ENCODE data around the gene RNF180.
"Not testable (repeated sequence)": the region's sequence is repeated elsewhere in the genome, so short reads cannot be mapped to it uniquely, and the experiment has no call there.

Gene RNF180

GRCh38 chr5:64333886-64334285, 168.2 kb downstream of the RNF180 start:
- no peak overlapping the region for H3K9ac ChIP-seq (ENCODE audit: low read length)
- H3K27ac ChIP-seq (ENCODE audit: low read length): no peak overlapping the region
- H3K36me3 ChIP-seq (ENCODE audit: control insufficient read depth, low read depth, low read length): no peaks in the 10 kb centered on the region
- no peaks in the 10 kb centered on the region for H3K4me1 ChIP-seq (ENCODE audit: control insufficient read depth, low read depth, low read length)
- no peak overlapping the region for H3K4me3 ChIP-seq (ENCODE audit: low read length)
- H3K27me3 ChIP-seq (ENCODE audit: control insufficient read depth, insufficient read depth, low read length): no peaks in the 10 kb centered on the region
- no peaks in the 10 kb centered on the region for H3K9me3 ChIP-seq (ENCODE audit: control insufficient read depth, low read depth, low read length)

- Histone ChIP-seq H3K27ac (ENCODE audit: low read length) (no peak overlapping the region), H3K4me3 (ENCODE audit: low read length) (no peak overlapping the region), H3K36me3 (ENCODE audit: control insufficient read depth, low read depth, low read length) (no peaks in the 10 kb centered on the region), H3K9ac (ENCODE audit: low read length) (no peak overlapping the region), H3K27me3 (ENCODE audit: control insufficient read depth, insufficient read depth, low read length) (no peaks in the 10 kb centered on the region), H3K9me3 (ENCODE audit: control insufficient read depth, low read depth, low read length) (no peaks in the 10 kb centered on the region), H3K4me1 (ENCODE audit: control insufficient read depth, low read depth, low read length) (no peaks in the 10 kb centered on the region)
These were observed 174.1 kb downstream of the RNF180 start for GRCh38 chr5:64339769-64340168.

DNA sequence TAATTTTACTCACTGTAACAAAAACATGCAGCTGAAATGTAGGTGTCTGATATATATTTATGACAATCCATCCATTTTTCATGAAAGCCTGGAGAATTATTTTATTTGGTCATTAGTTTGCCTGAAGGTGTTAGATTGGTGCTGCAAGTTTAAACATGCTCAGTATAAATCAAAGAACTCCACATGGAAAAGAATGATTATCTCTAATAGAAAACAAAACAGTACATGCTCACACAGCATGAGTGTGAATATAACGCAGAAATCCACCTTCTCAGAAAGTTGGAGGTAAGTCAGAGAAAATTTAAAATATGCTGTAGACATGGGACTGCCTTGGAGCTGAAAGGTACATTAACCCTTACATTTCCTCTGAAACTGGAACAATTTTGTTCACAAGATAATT, 174.7 kb downstream of the RNF180 start:
- no peaks in the 10 kb centered on the region for H3K27me3 ChIP-seq (ENCODE audit: control insufficient read depth, insufficient read depth, low read length)
- no peaks in the 10 kb centered on the region for H3K4me1 ChIP-seq (ENCODE audit: control insufficient read depth, low read depth, low read length)
- H3K9ac ChIP-seq (ENCODE audit: low read length): no peak overlapping the region
- no peak overlapping the region for H3K4me3 ChIP-seq (ENCODE audit: low read length)
- H3K36me3 ChIP-seq (ENCODE audit: control insufficient read depth, low read depth, low read length): no peaks in the 10 kb centered on the region
- no peaks in the 10 kb centered on the region for H3K9me3 ChIP-seq (ENCODE audit: control insufficient read depth, low read depth, low read length)
- no peak overlapping the region for H3K27ac ChIP-seq (ENCODE audit: low read length)

DNA sequence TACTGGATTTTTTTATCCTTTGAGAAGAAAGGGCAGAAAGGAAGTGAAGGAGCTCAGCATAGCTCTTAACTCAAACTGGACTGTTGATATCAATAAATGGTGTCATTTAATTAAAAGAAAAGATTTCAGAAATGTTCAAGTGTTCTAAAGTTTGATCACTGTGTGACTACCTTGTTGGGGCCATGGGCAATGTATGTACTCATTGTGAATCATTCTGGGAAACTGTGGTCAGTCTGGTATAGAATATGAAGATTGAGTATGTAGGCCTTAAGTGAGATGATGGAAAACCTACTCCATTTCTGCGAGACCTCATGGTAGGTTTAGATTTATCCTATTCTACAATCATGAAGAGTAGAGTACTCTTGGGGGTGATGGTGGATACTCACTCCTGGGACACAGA, 175.7 kb downstream of the RNF180 start:
- no peaks in the 10 kb centered on the region for H3K9me3 ChIP-seq (ENCODE audit: control insufficient read depth, low read depth, low read length)
- no peak overlapping the region for H3K9ac ChIP-seq (ENCODE audit: low read length)
- no peaks in the 10 kb centered on the region for H3K27me3 ChIP-seq (ENCODE audit: control insufficient read depth, insufficient read depth, low read length)
- no peaks in the 10 kb centered on the region for H3K36me3 ChIP-seq (ENCODE audit: control insufficient read depth, low read depth, low read length)
- no peak overlapping the region for H3K27ac ChIP-seq (ENCODE audit: low read length)
- no peaks in the 10 kb centered on the region for H3K4me1 ChIP-seq (ENCODE audit: control insufficient read depth, low read depth, low read length)
- no peak overlapping the region for H3K4me3 ChIP-seq (ENCODE audit: low read length)

DNA sequence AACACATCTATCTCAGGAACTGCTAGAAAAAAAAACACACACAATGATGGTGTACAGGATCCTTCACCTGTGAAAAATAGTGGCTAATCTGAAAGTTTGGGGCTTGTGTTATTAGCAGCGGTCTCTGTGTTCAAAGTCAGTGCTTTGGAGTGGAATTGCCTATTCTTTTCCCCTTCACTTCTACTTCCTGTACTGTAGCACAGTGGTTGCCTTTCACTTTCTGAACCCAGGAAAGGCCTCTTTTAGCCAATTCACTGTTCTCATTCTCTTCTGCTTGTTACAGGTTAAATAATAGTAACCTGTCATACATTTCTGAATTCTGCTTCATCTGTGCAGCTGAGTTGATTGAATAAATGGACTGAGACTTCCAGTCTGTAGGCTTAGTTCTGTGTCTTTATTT, 178.9 kb downstream of the RNF180 start:
- Histone ChIP-seq H3K9ac (ENCODE audit: low read length) (no peak overlapping the region), H3K27ac (ENCODE audit: low read length) (no peak overlapping the region), H3K4me3 (ENCODE audit: low read length) (no peak overlapping the region), H3K4me1 (ENCODE audit: control insufficient read depth, low read depth, low read length) (no peaks in the 10 kb centered on the region), H3K27me3 (ENCODE audit: control insufficient read depth, insufficient read depth, low read length) (no peaks in the 10 kb centered on the region), H3K36me3 (ENCODE audit: control insufficient read depth, low read depth, low read length) (no peaks in the 10 kb centered on the region), H3K9me3 (ENCODE audit: control insufficient read depth, low read depth, low read length) (no peaks in the 10 kb centered on the region)

- Histone ChIP-seq H3K27me3 (ENCODE audit: control insufficient read depth, insufficient read depth, low read length) (no peaks in the 10 kb centered on the region), H3K27ac (ENCODE audit: low read length) (no peak overlapping the region), H3K9ac (ENCODE audit: low read length) (no peak overlapping the region), H3K36me3 (ENCODE audit: control insufficient read depth, low read depth, low read length) (no peaks in the 10 kb centered on the region), H3K4me1 (ENCODE audit: control insufficient read depth, low read depth, low read length) (no peaks in the 10 kb centered on the region), H3K4me3 (ENCODE audit: low read length) (no peak overlapping the region), H3K9me3 (ENCODE audit: control insufficient read depth, low read depth, low read length) (no peaks in the 10 kb centered on the region)
These were observed 181.7 kb downstream of the RNF180 start for GRCh38 chr5:64347309-64347708.

- Histone ChIP-seq H3K27ac (ENCODE audit: low read length) (no peak overlapping the region), H3K9me3 (ENCODE audit: control insufficient read depth, low read depth, low read length) (no peaks in the 10 kb centered on the region), H3K27me3 (ENCODE audit: control insufficient read depth, insufficient read depth, low read length) (no peaks in the 10 kb centered on the region), H3K36me3 (ENCODE audit: control insufficient read depth, low read depth, low read length) (no peaks in the 10 kb centered on the region), H3K4me1 (ENCODE audit: control insufficient read depth, low read depth, low read length) (no peaks in the 10 kb centered on the region), H3K4me3 (ENCODE audit: low read length) (no peak overlapping the region), H3K9ac (ENCODE audit: low read length) (no peak overlapping the region)
These were observed 198.8 kb downstream of the RNF180 start for GRCh38 chr5:64364426-64364825.

GRCh38 chr5:64384765-64385164, 219.1 kb downstream of the RNF180 start:
- no peaks in the 10 kb centered on the region for H3K27me3 ChIP-seq (ENCODE audit: control insufficient read depth, insufficient read depth, low read length)
- no peak overlapping the region for H3K27ac ChIP-seq (ENCODE audit: low read length)
- no peak overlapping the region for H3K4me3 ChIP-seq (ENCODE audit: low read length)
- H3K4me1 ChIP-seq (ENCODE audit: control insufficient read depth, low read depth, low read length): no peaks in the 10 kb centered on the region
- H3K9ac ChIP-seq (ENCODE audit: low read length): no peak overlapping the region
- H3K36me3 ChIP-seq (ENCODE audit: control insufficient read depth, low read depth, low read length): no peaks in the 10 kb centered on the region
- no peaks in the 10 kb centered on the region for H3K9me3 ChIP-seq (ENCODE audit: control insufficient read depth, low read depth, low read length)

DNA sequence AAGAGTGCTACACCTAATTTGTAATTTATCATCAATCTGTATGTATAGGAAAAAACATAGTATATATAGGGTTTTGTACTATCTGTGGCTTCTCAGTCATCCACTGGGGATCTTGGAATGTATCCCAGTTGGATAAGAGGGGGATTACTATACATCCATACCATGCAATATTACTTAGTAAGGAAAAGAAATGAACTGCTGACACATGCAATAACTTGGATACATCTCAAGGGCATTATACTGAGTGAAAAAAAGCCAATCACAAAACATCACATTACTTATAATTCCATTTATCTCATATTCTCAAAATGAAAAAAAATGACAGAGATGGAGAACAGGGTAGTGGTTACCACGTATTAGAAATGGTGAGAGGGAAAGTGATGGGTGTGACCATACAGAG, 231.9 kb downstream of the RNF180 start:
- H3K36me3 ChIP-seq (ENCODE audit: control insufficient read depth, low read depth, low read length): no peaks in the 10 kb centered on the region
- H3K27ac ChIP-seq (ENCODE audit: low read length): no peak overlapping the region
- no peaks in the 10 kb centered on the region for H3K4me1 ChIP-seq (ENCODE audit: control insufficient read depth, low read depth, low read length)
- H3K4me3 ChIP-seq (ENCODE audit: low read length): no peak overlapping the region
- no peak overlapping the region for H3K9ac ChIP-seq (ENCODE audit: low read length)
- no peaks in the 10 kb centered on the region for H3K27me3 ChIP-seq (ENCODE audit: control insufficient read depth, insufficient read depth, low read length)
- H3K9me3 ChIP-seq (ENCODE audit: control insufficient read depth, low read depth, low read length): peaks cover 3% of the 10 kb centered on the region

GRCh38 chr5:64398735-64399134, 233.1 kb downstream of the RNF180 start:
- not testable (repeated sequence) for H3K9ac ChIP-seq (ENCODE audit: low read length); H3K27ac ChIP-seq (ENCODE audit: low read length); H3K36me3 ChIP-seq (ENCODE audit: control insufficient read depth, low read depth, low read length); H3K9me3 ChIP-seq (ENCODE audit: control insufficient read depth, low read depth, low read length); H3K27me3 ChIP-seq (ENCODE audit: control insufficient read depth, insufficient read depth, low read length); H3K4me3 ChIP-seq (ENCODE audit: low read length); H3K4me1 ChIP-seq (ENCODE audit: control insufficient read depth, low read depth, low read length)

DNA sequence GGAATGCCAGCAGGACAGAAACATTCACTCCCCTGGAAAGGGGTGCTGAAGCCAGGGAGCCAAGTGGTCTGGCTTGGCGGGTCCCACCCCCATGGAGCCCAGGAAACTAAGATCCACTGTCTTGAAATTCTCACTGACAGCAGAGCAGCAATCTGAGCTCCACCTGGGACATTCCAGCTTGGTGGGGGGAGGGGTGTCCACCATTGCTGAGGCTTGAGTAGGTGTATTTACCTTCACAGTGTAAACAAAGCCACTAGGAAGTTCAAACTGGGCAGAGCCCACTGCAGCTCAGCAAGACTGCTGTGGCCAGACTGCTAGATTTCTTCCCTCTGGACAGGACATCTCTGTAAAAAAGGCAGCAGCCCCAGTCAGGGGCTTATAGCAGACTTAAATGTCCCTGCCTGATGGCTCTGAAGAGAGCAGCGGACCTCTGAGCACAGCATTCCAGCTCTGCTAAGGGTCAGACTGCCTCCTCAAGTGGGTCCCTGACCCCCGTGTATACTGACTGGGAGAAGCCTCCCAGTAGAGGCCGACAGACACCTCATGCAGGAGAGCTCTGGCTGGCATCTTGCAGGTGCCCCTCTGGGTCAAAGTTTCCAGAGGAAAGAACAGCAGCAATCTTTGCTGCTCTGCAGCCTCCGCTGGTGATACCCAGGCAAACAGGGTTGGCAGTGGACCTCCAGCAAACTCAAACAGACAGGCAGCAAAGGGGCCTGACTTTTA, 241.6 kb downstream of the RNF180 start:
- H3K27me3 ChIP-seq (ENCODE audit: control insufficient read depth, insufficient read depth, low read length); H3K27ac ChIP-seq (ENCODE audit: low read length); H3K4me1 ChIP-seq (ENCODE audit: control insufficient read depth, low read depth, low read length); H3K4me3 ChIP-seq (ENCODE audit: low read length); H3K9ac ChIP-seq (ENCODE audit: low read length); H3K36me3 ChIP-seq (ENCODE audit: control insufficient read depth, low read depth, low read length); H3K9me3 ChIP-seq (ENCODE audit: control insufficient read depth, low read depth, low read length): not testable (repeated sequence)

- H3K27me3 ChIP-seq (ENCODE audit: control insufficient read depth, insufficient read depth, low read length): no peaks in the 10 kb centered on the region
- no peak overlapping the region for H3K4me3 ChIP-seq (ENCODE audit: low read length)
- no peaks in the 10 kb centered on the region for H3K9me3 ChIP-seq (ENCODE audit: control insufficient read depth, low read depth, low read length)
- no peaks in the 10 kb centered on the region for H3K36me3 ChIP-seq (ENCODE audit: control insufficient read depth, low read depth, low read length)
- H3K4me1 ChIP-seq (ENCODE audit: control insufficient read depth, low read depth, low read length): no peaks in the 10 kb centered on the region
- no peak overlapping the region for H3K9ac ChIP-seq (ENCODE audit: low read length)
- no peak overlapping the region for H3K27ac ChIP-seq (ENCODE audit: low read length)
These were observed 251.7 kb downstream of the RNF180 start for GRCh38 chr5:64417390-64417789.
